CD8-positive, alpha-beta memory T cell (primary cell): ENCODE results near the gene TES. TPM values are rescaled to one million over a fixed set of nuclear protein-coding genes. Genes with fewer than 3 reads are reported as not detected.
"Not testable (repeated sequence)": the region's sequence is repeated elsewhere in the genome, so short reads cannot be mapped to it uniquely, and the experiment has no call there.

Experiments
- CTCF ChIA-PET: fragments of 350-600 bp; sonication (Branson Sonifier 250); formaldehyde crosslinking; loops from one replicate; lab custom pipeline; 2021; ENCODE audit warnings: antibody characterized with exemption; lab: Charles Lee
- POLR2A ChIA-PET: fragments of 350-600 bp; sonication (Branson Sonifier 250); formaldehyde crosslinking; loops from one replicate; lab custom pipeline; 2021; ENCODE audit warnings: antibody characterized with exemption; lab: Charles Lee
- DNase-seq, 5 donors: peaks; one replicate each; pipeline versions ENCODE4 v3.0.0 to v3.0.0-alpha.2; 2020 to 2022; ENCODE audit warnings: mixed read lengths in 1 of 5
- H3K27ac ChIP-seq: one replicate; pipeline ENCODE4 v1.7.0; 2013; ENCODE audit warnings: low read depth, mild to moderate bottlenecking, low read length, moderate library complexity
- H3K27me3 ChIP-seq: 2 replicates; pipeline ENCODE4 v1.7.0; 2013; ENCODE audit warnings: low read length, mild to moderate bottlenecking; ENCODE audit not compliant: insufficient read depth, poor library complexity, severe bottlenecking
- H3K36me3 ChIP-seq: 2 replicates; pipeline ENCODE4 v1.7.0; 2013; ENCODE audit warnings: mild to moderate bottlenecking, low read length, moderate library complexity; ENCODE audit not compliant: insufficient read depth
- H3K4me1 ChIP-seq: 2 replicates; pipeline ENCODE4 v1.7.0; 2013; ENCODE audit warnings: mild to moderate bottlenecking, low read length, moderate library complexity; ENCODE audit not compliant: insufficient read depth
- H3K4me3 ChIP-seq: 2 replicates; pipeline ENCODE4 v1.7.0; 2013; ENCODE audit warnings: mild to moderate bottlenecking, low read length
- H3K9me3 ChIP-seq: 2 replicates; pipeline ENCODE4 v1.7.0; 2013; ENCODE audit warnings: mild to moderate bottlenecking, low read length
- H3K27ac Mint-ChIP-seq, 8 donors: one replicate each; pipeline ENCODE4 v1.8.0; 2020 to 2021; ENCODE audit warnings: mixed read lengths in 8 of 8, mild to moderate bottlenecking in 6 of 8, inconsistent platforms in 3 of 8, moderate library complexity in 3 of 8
- H3K27me3 Mint-ChIP-seq, 2 donors: one replicate each; pipeline ENCODE4 v1.8.0; 2020 to 2021; ENCODE audit warnings: mixed read lengths in 2 of 2, mild to moderate bottlenecking in 1 of 2, moderate library complexity in 1 of 2
- H3K36me3 Mint-ChIP-seq, 3 donors: one replicate each; pipeline ENCODE4 v1.8.0; 2020 to 2021; ENCODE audit warnings: mixed read lengths in 3 of 3, inconsistent platforms in 1 of 3, mild to moderate bottlenecking in 1 of 3
- H3K4me1 Mint-ChIP-seq, 3 donors: one replicate each; pipeline ENCODE4 v1.8.0; 2020 to 2021; ENCODE audit warnings: mixed read lengths in 3 of 3, inconsistent platforms in 1 of 3, mild to moderate bottlenecking in 1 of 3
- H3K4me3 Mint-ChIP-seq, 7 donors: one replicate each; pipeline ENCODE4 v1.8.0; 2020 to 2021; ENCODE audit warnings: mixed read lengths in 7 of 7, mild to moderate bottlenecking in 6 of 7, moderate library complexity in 4 of 7, inconsistent platforms in 2 of 7
- H3K9me3 Mint-ChIP-seq, 5 donors: one replicate each; pipeline ENCODE4 v1.8.0; 2020 to 2022; ENCODE audit warnings: mixed read lengths in 5 of 5, mild to moderate bottlenecking in 3 of 5, moderate library complexity in 2 of 5, inconsistent platforms in 1 of 5
- polyA plus RNA-seq: library from polyadenylated mRNA; unstranded; fragments of 300-500 nt; fragmentation: Illumina TruSeq; gene quantifications from one replicate; pipeline ENCODE4 v1.2.3, GENCODE V29; 2021
- total RNA-seq, 2 experiments: library from RNA; stranded (reverse); gene quantifications; one replicate each; pipeline ENCODE4 v1.2.3, GENCODE V29; 2021

TES gene
- total and polyA plus RNA-seq, 3 experiments from 2014 or later: 58.4 to 193 (median 59.0) TPM

GRCh38 chr7:116167177-116167576, 43.2 kb upstream of the TES start:
- Histone ChIP-seq H3K27me3 (no peaks in the 10 kb centered on the region), H3K27ac (no peak overlapping the region), H3K9me3 (no peaks in the 10 kb centered on the region), H3K36me3 (no peaks in the 10 kb centered on the region), H3K4me3 (no peak overlapping the region), H3K4me1 (peaks cover 6% of the 10 kb centered on the region)
- CTCF ChIA-PET: interaction anchor here (0.7 to 3.3 kb wide), 7 partner anchors 9 to 359 kb away, joined by 3 to 14 read pairs (median 6); no protein-coding TSS in a partner anchor
- H3K9me3 Mint-ChIP-seq: no peaks in the 10 kb centered on the region
- H3K4me1 Mint-ChIP-seq: peaks cover 3 to 14% (median 8%) of the 10 kb centered on the region in 3 donors
- H3K4me3 Mint-ChIP-seq: no peak overlapping the region
- H3K36me3 Mint-ChIP-seq: no peaks in the 10 kb centered on the region
- H3K27ac Mint-ChIP-seq: peak overlapping the region in 1 of 8 donors; percentile 47
- POLR2A ChIA-PET: no interaction called here
- no peak for DNase-seq
- peaks cover 3 to 18% of the 10 kb centered on the region in 2 donors for H3K27me3 Mint-ChIP-seq

- Mint-ChIP-seq H3K36me3 (no peaks in the 10 kb centered on the region), H3K4me3 (no peak overlapping the region), H3K4me1 (peaks cover 3 to 14% (median 8%) of the 10 kb centered on the region in 3 donors), H3K27ac (no peak overlapping the region), H3K9me3 (no peaks in the 10 kb centered on the region), H3K27me3 (peaks cover 3 to 13% of the 10 kb centered on the region in 2 donors)
- ChIA-PET CTCF (interaction anchor here (3.3 kb wide), 1 partner anchor 11 kb away, joined by 14 read pairs; no protein-coding TSS in a partner anchor), POLR2A (no interaction called here)
- H3K27me3 ChIP-seq: no peaks in the 10 kb centered on the region
- H3K27ac ChIP-seq: no peak overlapping the region
- no peaks in the 10 kb centered on the region for H3K9me3 ChIP-seq
- H3K36me3 ChIP-seq: no peaks in the 10 kb centered on the region
- DNase-seq: no peak
- no peak overlapping the region for H3K4me3 ChIP-seq
- H3K4me1 ChIP-seq: peaks cover 6% of the 10 kb centered on the region
Measured at GRCh38 chr7:116169060-116169459, 41.3 kb upstream of the TES start.

- peaks cover 0 to 2% (median 0%) of the 10 kb centered on the region in 5 donors for H3K9me3 Mint-ChIP-seq
- Histone ChIP-seq H3K4me1 (peaks cover 6% of the 10 kb centered on the region), H3K27ac (no peak overlapping the region), H3K27me3 (no peaks in the 10 kb centered on the region), H3K36me3 (no peaks in the 10 kb centered on the region), H3K9me3 (no peaks in the 10 kb centered on the region), H3K4me3 (no peak overlapping the region)
- H3K27ac Mint-ChIP-seq: no peak overlapping the region
- ChIA-PET POLR2A (no interaction called here), CTCF (interaction anchor here (1.4 to 5.8 kb wide), 2 partner anchors 66 to 70 kb away, joined by 5 to 35 read pairs; no protein-coding TSS in a partner anchor)
- peaks cover 3 to 14% (median 8%) of the 10 kb centered on the region in 3 donors for H3K4me1 Mint-ChIP-seq
- peaks cover 0 to 7% (median 0%) of the 10 kb centered on the region in 3 donors for H3K36me3 Mint-ChIP-seq
- DNase-seq: no peak
- peaks cover 3 to 9% of the 10 kb centered on the region in 2 donors for H3K27me3 Mint-ChIP-seq
- H3K4me3 Mint-ChIP-seq: no peak overlapping the region
Measured at GRCh38 chr7:116170180-116170579, 40.2 kb upstream of the TES start.

DNA sequence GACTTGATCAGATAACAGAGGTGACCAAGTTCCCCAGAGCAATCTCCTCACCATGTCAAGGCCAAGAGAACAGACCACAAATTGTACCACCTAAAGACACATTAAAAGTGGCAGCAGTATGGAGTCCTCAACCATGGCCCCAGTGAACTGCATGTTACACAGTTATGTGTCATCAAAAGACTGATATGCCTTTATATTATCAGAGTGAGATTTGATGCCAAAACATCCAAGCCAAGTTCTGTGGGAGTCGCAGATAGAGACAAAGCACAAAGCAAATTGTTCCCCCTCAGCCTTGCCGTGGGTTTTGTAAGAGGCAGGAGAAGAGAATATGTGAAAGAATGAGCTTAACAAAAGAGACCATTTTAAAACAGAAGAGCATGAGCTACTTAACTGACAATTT, 39.2 kb upstream of the TES start:
- Histone ChIP-seq H3K4me3 (no peak overlapping the region), H3K27ac (no peak overlapping the region), H3K9me3 (no peaks in the 10 kb centered on the region), H3K27me3 (no peaks in the 10 kb centered on the region), H3K36me3 (no peaks in the 10 kb centered on the region), H3K4me1 (peaks cover 6% of the 10 kb centered on the region)
- POLR2A ChIA-PET: no interaction called here
- DNase-seq: no peak
- CTCF ChIA-PET: interaction anchor here (1.4 to 5.8 kb wide), 4 partner anchors 9 to 416 kb away, joined by 3 to 35 read pairs (median 8); no protein-coding TSS in a partner anchor
- Mint-ChIP-seq H3K27ac (no peak overlapping the region), H3K4me1 (peaks cover 3 to 14% (median 8%) of the 10 kb centered on the region in 3 donors), H3K36me3 (peaks cover 0 to 10% (median 0%) of the 10 kb centered on the region in 3 donors), H3K27me3 (peaks cover 3 to 7% of the 10 kb centered on the region in 2 donors), H3K9me3 (peaks cover 0 to 2% (median 0%) of the 10 kb centered on the region in 5 donors), H3K4me3 (no peak overlapping the region)

DNA sequence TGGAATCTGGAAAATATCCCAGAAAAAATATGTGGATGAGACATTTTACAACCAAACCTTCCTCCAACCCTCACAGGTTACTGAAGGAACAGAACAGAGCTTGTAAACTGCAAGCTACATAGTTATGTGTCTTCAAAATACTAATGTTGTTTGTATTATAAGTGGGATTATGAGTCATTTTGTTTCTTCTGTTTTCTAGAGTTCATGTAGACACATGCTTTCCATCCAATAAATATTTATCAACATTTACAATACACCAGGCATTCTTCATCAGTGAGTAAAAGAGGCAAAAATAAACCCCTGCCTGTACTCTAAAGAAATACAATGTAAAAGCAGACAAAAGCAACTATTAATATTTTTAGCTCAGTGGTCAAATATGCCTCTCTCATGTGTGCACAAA, 38.0 kb upstream of the TES start:
- H3K36me3 Mint-ChIP-seq: peaks cover 0 to 10% (median 0%) of the 10 kb centered on the region in 3 donors
- Histone ChIP-seq H3K27ac (no peak overlapping the region), H3K27me3 (no peaks in the 10 kb centered on the region), H3K4me1 (peaks cover 2% of the 10 kb centered on the region), H3K9me3 (no peaks in the 10 kb centered on the region), H3K36me3 (no peaks in the 10 kb centered on the region), H3K4me3 (no peak overlapping the region)
- no peak overlapping the region for H3K4me3 Mint-ChIP-seq
- no peak overlapping the region for H3K27ac Mint-ChIP-seq
- CTCF ChIA-PET: interaction anchor here (0.9 to 5.8 kb wide), 11 partner anchors 8 to 419 kb away, joined by 3 to 35 read pairs (median 5); partner anchors contain the start of gene CAV1
- POLR2A ChIA-PET: no interaction called here
- peaks cover under 1 to 6% (median 1%) of the 10 kb centered on the region in 3 donors for H3K4me1 Mint-ChIP-seq
- no peak for DNase-seq
- H3K27me3 Mint-ChIP-seq: peaks cover 4 to 9% of the 10 kb centered on the region in 2 donors
- H3K9me3 Mint-ChIP-seq: peaks cover 0 to 2% (median 0%) of the 10 kb centered on the region in 5 donors

- Histone ChIP-seq H3K4me3 (no peak overlapping the region), H3K27ac (no peak overlapping the region), H3K9me3 (no peaks in the 10 kb centered on the region), H3K27me3 (no peaks in the 10 kb centered on the region), H3K36me3 (no peaks in the 10 kb centered on the region), H3K4me1 (no peaks in the 10 kb centered on the region)
- Mint-ChIP-seq H3K27me3 (peaks cover 6 to 9% of the 10 kb centered on the region in 2 donors), H3K4me1 (no peaks in the 10 kb centered on the region), H3K36me3 (peaks cover 0 to 10% (median 0%) of the 10 kb centered on the region in 3 donors), H3K4me3 (no peak overlapping the region), H3K9me3 (peaks cover 0 to 2% (median 0%) of the 10 kb centered on the region in 5 donors), H3K27ac (no peak overlapping the region)
- peak in 3 of 5 donors; percentile 4 to 52 (median 45) for DNase-seq
- ChIA-PET POLR2A (no interaction called here), CTCF (interaction anchor here (0.9 to 5.8 kb wide), 11 partner anchors 10 to 662 kb away, joined by 3 to 35 read pairs (median 3); partner anchors contain the start of gene CAV1)
Measured at GRCh38 chr7:116173051-116174028, 37.0 kb upstream of the TES start.

DNA sequence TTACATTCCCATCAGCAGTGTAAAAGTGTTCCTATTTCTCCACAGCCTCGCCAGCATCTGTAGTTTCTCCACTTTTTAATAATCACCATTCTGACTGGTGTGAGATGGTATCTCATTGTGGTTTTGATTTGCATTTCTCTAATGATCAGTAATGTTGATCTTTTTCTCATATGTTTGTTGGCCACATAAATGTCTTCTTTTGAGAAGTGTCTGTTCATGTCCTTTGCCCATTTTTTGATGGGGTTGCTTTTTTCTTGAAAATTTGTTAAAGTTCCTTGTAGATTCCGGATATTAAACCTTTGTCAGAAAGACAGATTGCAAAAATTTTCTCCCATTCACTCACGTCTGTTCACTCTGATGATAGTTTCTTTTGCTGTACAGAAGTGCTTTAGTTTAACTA, 35.2 kb upstream of the TES start:
- H3K27me3 Mint-ChIP-seq, H3K27ac ChIP-seq, H3K4me3 ChIP-seq, H3K9me3 ChIP-seq, H3K27me3 ChIP-seq, H3K36me3 Mint-ChIP-seq, H3K27ac Mint-ChIP-seq, POLR2A ChIA-PET, DNase-seq, H3K4me1 ChIP-seq, H3K36me3 ChIP-seq, H3K4me3 Mint-ChIP-seq, H3K4me1 Mint-ChIP-seq, H3K9me3 Mint-ChIP-seq: not testable (repeated sequence)
- CTCF ChIA-PET: interaction anchor here (2.4 to 5.8 kb wide), 3 partner anchors 8 to 61 kb away, joined by 8 to 35 read pairs (median 12); no protein-coding TSS in a partner anchor
